IgD-negative memory B cell (primary cell): ENCODE results near the gene CCDC28A. TPM values are rescaled to one million over a fixed set of nuclear protein-coding genes. Genes with fewer than 3 reads are reported as not detected.
"Not testable (repeated sequence)": the region's sequence is repeated elsewhere in the genome, so short reads cannot be mapped to it uniquely, and the experiment has no call there.

Experiments
- H3K27ac Mint-ChIP-seq, 3 donors: one replicate each; pipeline ENCODE4 v1.8.0; 2020 to 2022; ENCODE audit warnings: mild to moderate bottlenecking in 3 of 3, mixed read lengths in 3 of 3, moderate library complexity in 1 of 3
- H3K27me3 Mint-ChIP-seq: one replicate; pipeline ENCODE4 v1.8.0; 2021; ENCODE audit warnings: mixed read lengths
- H3K36me3 Mint-ChIP-seq: one replicate; pipeline ENCODE4 v1.8.0; 2020; ENCODE audit warnings: mild to moderate bottlenecking, mixed read lengths
- H3K4me1 Mint-ChIP-seq, 3 donors: one replicate each; pipeline ENCODE4 v1.8.0; 2020 to 2022; ENCODE audit warnings: mixed read lengths in 3 of 3, mild to moderate bottlenecking in 1 of 3
- H3K4me3 Mint-ChIP-seq, 4 donors: one replicate each; pipeline ENCODE4 v1.8.0; 2020 to 2022; ENCODE audit warnings: mild to moderate bottlenecking in 4 of 4, mixed read lengths in 4 of 4, moderate library complexity in 3 of 4
- H3K9me3 Mint-ChIP-seq, 3 donors: one replicate each; pipeline ENCODE4 v1.8.0; 2020 to 2021; ENCODE audit warnings: mixed read lengths in 3 of 3, mild to moderate bottlenecking in 1 of 3
- polyA plus RNA-seq: library from polyadenylated mRNA; unstranded; fragments of 300-500 nt; fragmentation: Illumina TruSeq; gene quantifications from one replicate; pipeline ENCODE4 v1.2.3, GENCODE V29; 2021

Gene CCDC28A
- 39.5 TPM for polyA plus RNA-seq

DNA sequence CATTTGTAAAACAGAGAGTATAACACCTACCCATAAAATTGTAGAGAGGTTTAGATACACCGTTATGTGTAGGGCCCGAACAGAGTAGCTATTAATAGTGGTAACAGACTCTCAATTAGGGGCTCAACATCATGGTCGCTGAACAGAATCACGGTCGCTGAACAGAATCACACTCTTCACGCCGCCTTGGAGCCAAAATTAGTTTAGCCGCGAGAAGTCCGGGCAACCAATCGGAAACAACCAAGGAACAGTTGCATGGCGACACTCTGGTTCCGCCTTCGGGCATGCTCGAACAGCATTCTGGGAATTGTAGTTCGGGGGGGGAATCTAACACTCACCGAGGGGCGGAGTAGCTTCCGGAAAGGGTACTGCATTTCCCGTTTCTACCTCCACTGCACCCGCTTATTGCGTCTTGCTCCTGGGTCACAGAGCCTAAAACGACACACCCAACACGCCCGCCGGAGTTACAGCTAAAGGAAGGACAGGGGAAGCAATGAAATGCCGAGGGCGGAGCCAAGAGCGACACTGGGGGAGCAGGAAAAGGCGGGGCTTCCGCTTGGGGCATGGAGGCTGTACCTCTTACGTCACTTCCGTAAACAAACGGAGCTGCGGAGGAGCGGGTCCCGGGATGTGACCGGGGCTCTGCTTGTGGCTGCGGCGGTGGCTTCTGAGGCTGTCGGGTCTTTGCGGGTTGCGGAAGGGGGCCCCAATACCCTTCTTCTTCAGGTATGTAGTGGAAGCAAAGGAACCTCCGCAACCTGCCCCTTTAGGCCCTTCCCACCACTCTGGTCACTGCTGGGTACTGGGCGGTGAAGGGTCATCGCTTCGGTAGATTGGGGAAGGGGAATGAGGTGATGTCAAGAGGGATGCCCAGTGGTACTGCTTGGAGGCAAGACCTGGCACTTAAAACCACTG is at the start of gene CCDC28A:
CCDC28A (plus strand) TSS at position 593 of the 915 bp plus-strand sequence. CDS start 2,352 bp downstream, outside the sequence.
- Mint-ChIP-seq H3K27ac (peak within 1 kb of the TSS; percentile 92 to 100 (median 100)), H3K36me3 (peaks cover 2% of the 10 kb centered on the region), H3K27me3 (no peaks in the 10 kb centered on the region), H3K4me1 (peaks cover 17 to 26% (median 17%) of the 10 kb centered on the region in 3 donors), H3K4me3 (peak within 1 kb of the TSS; percentile 91 to 100 (median 99)), H3K9me3 (no peaks in the 10 kb centered on the region)

DNA sequence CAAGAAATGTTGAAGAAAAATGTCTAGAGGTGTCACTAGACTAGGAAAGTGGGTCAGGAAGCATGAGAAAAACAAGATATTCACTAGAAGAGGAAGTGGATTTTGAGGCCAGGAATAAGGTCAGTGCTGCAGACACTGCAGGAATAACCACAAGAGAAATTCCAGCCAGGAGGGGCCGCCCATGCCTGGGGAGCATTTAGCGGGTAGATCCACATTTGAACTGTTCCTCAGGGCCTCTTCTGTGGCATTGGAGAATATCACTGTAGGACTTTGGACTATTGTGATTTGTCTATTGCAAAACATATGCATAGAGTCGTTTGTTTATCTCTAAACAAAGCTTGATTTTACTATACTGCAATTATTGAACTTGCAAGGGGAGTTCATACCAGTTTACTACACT is 49.6 kb upstream of the CCDC28A start:
- H3K9me3 Mint-ChIP-seq, result peaks cover 0 to 2% (median 0%) of the 10 kb centered on the region in 3 donors
- H3K4me1 Mint-ChIP-seq, result peaks cover 7 to 10% (median 8%) of the 10 kb centered on the region in 3 donors
- H3K36me3 Mint-ChIP-seq, result no peaks in the 10 kb centered on the region
- no peak overlapping the region for H3K4me3 Mint-ChIP-seq
- no peaks in the 10 kb centered on the region for H3K27me3 Mint-ChIP-seq
- no peak overlapping the region for H3K27ac Mint-ChIP-seq

DNA sequence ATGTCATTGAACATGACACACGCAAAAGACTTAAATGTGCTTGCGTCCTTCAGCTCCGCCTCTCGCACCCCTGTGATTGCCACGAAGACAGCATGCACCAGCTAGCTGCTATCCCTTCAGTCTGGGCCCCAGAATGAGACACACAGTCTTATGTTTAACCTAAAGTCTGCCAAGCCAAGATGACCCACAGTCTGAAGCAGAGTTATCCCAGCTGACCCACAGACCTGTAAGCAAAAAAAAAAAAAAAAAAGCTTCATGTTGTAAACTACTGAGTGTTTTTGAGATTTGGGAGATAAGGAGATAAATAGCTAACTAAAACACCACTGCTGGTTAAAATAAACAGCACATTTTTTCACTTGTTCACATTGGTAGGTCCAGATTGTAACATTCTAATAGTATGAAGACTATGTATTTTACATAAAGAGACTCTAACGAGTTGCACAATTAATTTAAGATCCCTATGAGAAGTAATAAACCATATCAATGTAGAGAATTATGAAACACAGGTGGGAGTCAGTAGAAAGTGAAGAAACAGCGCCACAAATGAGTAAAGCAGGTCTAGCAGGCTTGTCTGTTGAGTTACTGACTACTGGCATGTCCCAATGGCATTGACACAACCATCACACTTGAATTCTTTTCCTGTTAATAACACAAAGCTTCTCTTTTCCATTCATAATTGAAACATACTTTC is 47.4 kb upstream of the CCDC28A start:
- Mint-ChIP-seq H3K4me3 (no peak overlapping the region), H3K9me3 (peaks cover 0 to 2% (median 0%) of the 10 kb centered on the region in 3 donors), H3K4me1 (no peaks in the 10 kb centered on the region), H3K27ac (no peak overlapping the region), H3K27me3 (no peaks in the 10 kb centered on the region), H3K36me3 (peaks cover 4% of the 10 kb centered on the region)

DNA sequence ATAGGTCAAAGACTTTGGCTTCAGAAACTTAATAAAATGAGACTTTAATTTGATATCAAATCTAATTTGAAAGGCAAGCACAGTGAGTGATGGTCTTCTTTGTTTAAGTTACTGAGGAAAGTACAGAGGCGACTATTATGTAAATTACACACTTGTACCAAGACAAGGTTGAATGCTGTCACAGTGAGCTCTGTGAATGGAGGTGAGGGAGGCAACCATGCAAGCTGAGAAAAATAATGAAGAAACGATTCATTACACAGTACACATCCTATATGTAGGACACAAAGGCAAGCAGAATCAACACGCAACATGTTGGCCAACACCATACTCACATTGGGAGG is 46.8 kb upstream of the CCDC28A start:
- Mint-ChIP-seq H3K4me1 (no peaks in the 10 kb centered on the region), H3K4me3 (no peak overlapping the region), H3K36me3 (peaks cover 4% of the 10 kb centered on the region), H3K27me3 (no peaks in the 10 kb centered on the region), H3K27ac (no peak overlapping the region), H3K9me3 (peaks cover 0 to 2% (median under 1%) of the 10 kb centered on the region in 3 donors)

DNA sequence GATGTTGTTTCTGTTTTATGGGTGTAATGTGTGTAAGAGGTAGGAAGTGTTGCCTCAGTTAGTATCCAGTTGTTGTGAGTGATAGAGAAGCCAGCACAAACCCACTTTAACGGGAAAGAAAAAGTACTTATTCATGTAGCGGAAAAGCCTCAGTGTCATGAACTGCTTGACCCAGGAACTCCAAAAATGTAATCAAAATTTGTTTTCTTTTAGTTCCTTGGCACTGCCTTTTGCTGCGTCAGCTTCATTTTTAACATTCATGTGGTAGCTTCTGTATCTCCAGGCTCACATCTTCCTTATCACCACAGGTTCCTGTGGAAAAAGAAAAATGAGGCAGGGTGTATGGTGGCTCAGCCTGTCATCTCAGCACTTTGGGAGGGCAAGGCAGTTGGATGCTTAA is 46.4 kb upstream of the CCDC28A start:
- Mint-ChIP-seq H3K27ac (no peak overlapping the region), H3K9me3 (peaks cover 0 to 2% (median 2%) of the 10 kb centered on the region in 3 donors), H3K36me3 (peaks cover 6% of the 10 kb centered on the region), H3K27me3 (no peaks in the 10 kb centered on the region), H3K4me1 (no peaks in the 10 kb centered on the region), H3K4me3 (no peak overlapping the region)

DNA sequence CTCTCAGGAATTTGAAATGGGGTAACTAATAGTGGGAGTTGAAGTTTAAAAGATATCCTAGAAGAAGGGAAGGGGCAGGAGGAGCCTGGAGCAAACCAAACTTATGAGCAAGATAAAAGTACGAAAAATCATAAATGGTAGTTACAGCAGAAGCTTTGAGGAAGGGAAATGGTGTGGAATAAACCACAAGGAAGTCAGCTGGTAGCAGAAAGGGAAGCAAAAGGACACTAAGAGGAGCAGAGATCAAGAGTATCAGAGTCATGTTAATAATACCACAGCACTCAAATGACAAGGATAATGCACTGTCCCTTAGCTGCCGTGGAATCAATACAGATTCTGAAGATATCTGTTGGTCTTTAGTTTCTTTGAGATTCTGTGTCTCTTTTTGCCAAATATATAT is 44.9 kb upstream of the CCDC28A start:
- H3K4me3 Mint-ChIP-seq, result no peak overlapping the region
- H3K27me3 Mint-ChIP-seq, result no peaks in the 10 kb centered on the region
- no peaks in the 10 kb centered on the region for H3K4me1 Mint-ChIP-seq
- H3K9me3 Mint-ChIP-seq, result peaks cover 0 to 2% (median 2%) of the 10 kb centered on the region in 3 donors
- H3K27ac Mint-ChIP-seq, result no peak overlapping the region
- peaks cover 6% of the 10 kb centered on the region for H3K36me3 Mint-ChIP-seq

DNA sequence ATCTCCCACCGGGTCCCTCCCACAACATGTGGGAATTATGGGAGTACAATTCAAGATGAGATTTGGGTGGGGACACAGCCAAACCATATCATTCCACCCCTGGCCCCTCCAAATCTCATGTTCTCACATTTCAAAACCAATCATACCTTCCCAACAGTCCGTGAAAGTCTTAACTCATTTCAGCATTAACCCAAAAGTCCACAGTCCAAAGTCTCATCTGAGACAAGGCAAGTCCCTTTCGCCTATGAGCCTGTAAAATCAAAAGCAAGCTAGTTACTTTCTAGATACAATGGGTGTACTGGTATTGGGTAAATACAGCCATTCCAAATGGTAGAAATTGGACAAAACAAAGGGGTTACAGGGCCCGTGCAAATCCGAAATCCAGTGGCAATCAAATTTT is 43.5 kb upstream of the CCDC28A start:
- H3K4me1 Mint-ChIP-seq, H3K27me3 Mint-ChIP-seq, H3K4me3 Mint-ChIP-seq, H3K9me3 Mint-ChIP-seq, H3K36me3 Mint-ChIP-seq, H3K27ac Mint-ChIP-seq: not testable (repeated sequence)

DNA sequence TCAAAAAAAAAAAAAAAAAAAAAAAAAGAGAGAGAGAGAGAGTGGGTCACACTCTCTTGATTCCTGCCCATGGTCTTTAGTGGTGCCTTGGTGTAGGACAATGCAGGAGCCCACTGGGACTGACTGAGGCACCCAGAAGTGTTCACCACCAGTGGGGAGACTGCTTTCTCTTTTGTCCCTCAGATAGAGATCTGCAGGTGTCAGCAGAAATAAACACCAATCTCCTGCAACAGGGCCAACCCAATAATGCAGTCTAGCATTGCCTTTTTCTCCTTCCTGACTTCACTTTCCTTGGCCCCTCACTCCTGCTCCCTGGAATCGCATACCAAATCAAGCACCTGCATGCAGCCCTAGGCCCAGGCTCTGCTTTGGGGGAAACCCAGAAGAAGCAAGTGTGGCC is 39.0 kb upstream of the CCDC28A start:
- H3K36me3 Mint-ChIP-seq, result peaks cover 6% of the 10 kb centered on the region
- peaks cover 2 to 9% (median 7%) of the 10 kb centered on the region in 3 donors for H3K9me3 Mint-ChIP-seq
- no peaks in the 10 kb centered on the region for H3K27me3 Mint-ChIP-seq
- peaks cover 0 to 2% (median 0%) of the 10 kb centered on the region in 3 donors for H3K4me1 Mint-ChIP-seq
- H3K4me3 Mint-ChIP-seq, result no peak overlapping the region
- H3K27ac Mint-ChIP-seq, result no peak overlapping the region

DNA sequence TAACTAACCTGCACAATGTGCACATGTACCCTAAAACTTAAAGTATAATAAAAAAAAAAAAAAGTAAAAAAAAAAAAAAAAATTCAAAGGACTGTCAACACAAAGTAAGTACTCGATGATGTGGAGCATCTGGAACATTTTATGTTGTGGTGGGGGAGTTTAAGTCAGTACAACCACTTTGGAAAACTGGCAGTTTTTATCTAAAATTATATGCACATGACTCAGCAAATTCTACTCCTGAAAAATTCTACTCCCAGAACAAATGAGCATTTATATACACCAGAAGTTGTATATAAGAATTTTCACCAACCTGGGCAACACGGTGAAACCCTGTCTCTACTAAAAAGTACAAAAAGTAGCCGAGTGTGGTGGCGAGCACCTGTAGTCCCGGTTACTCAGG is 36.9 kb upstream of the CCDC28A start:
- H3K4me1 Mint-ChIP-seq, result peaks cover 0 to 2% (median 0%) of the 10 kb centered on the region in 3 donors
- H3K9me3 Mint-ChIP-seq, result peaks cover 2 to 13% (median 7%) of the 10 kb centered on the region in 3 donors
- H3K36me3 Mint-ChIP-seq, result peaks cover 2% of the 10 kb centered on the region
- H3K27ac Mint-ChIP-seq, result no peak overlapping the region
- no peak overlapping the region for H3K4me3 Mint-ChIP-seq
- H3K27me3 Mint-ChIP-seq, result no peaks in the 10 kb centered on the region

DNA sequence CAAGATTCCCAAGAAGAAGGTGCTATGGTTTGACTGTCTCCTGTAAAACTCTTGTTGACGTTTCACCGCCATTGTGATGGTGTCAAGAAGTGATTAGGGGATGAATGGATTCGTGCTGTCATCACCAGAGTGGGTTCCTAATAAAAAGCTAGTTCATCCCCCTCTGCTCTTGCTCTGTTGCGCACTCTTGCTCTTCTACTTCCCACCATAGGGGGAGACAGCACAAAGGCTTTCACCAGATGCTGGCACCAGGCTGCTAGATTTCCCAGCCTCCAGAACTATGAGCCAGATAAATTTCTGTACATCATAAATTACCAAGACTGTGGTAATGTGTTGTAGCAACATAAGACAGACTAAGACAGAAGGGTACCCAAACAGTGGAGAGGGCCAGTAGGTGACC is 21.6 kb upstream of the CCDC28A start:
- no peak overlapping the region for H3K27ac Mint-ChIP-seq

DNA sequence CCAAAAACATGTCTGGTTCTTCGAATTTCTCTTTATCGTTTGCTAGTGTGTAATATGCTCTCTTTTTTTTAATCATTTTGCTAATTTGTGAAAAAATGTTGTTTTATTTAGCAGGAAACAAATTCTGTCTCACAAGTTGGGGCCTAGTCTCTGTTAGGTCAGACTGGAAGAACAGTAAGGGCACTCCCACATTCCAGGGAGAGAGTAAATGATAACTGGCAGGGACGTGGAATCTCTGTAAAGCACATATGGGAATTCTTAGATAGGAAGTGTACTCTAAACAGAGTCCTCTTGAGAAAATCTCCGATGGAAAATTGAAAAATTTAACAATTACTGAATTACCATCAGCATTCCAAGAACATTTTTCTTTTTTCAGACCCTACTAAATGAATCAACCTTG is 16.4 kb upstream of the CCDC28A start:
- H3K27ac Mint-ChIP-seq, result no peak overlapping the region
- no peaks in the 10 kb centered on the region for H3K36me3 Mint-ChIP-seq
- H3K27me3 Mint-ChIP-seq, result no peaks in the 10 kb centered on the region
- no peak overlapping the region for H3K4me3 Mint-ChIP-seq
- H3K9me3 Mint-ChIP-seq, result no peaks in the 10 kb centered on the region
- H3K4me1 Mint-ChIP-seq, result no peaks in the 10 kb centered on the region

More for the DNA sequence above, 21.6 kb upstream of the CCDC28A start:
- Mint-ChIP-seq H3K9me3 (no peaks in the 10 kb centered on the region), H3K4me1 (no peaks in the 10 kb centered on the region), H3K4me3 (no peak overlapping the region), H3K27me3 (no peaks in the 10 kb centered on the region), H3K36me3 (no peaks in the 10 kb centered on the region)

DNA sequence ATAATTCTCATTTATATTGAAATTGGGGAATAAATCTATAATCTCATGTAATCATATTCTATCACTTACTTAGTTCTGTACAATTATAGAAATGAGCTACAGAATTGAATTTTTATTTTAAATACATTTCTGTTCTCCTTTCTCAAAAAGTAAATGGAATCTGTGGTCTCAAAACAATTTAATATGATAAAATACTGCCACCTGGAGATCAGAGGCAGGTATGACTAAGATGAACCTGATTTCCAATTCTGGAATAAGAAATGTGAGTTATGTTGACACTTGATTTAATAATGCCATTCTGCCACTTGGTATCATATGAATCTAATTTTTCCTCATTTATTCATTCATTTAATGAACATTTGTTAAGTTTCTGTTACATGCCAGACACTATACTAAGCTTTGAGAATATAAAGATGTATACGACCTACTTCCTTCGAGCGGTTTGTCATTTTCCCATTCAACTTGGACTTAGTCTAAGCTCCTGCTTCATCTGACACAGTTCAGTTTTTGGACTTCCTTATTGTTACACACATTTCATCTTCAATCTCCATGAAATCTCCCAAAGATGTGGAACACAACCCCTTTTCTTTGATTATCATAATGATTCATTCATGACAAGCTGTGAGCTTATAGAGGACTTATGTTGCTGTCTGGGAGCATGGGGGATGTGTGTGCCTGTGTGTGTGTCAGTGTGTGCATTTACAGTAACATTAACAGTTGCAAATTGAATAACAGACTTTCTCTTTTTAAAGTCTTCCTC is 7.5 kb upstream of the CCDC28A start:
- Mint-ChIP-seq H3K27me3 (no peaks in the 10 kb centered on the region), H3K27ac (no peak overlapping the region), H3K4me3 (no peak overlapping the region), H3K4me1 (peaks cover 5 to 6% (median 6%) of the 10 kb centered on the region in 3 donors), H3K36me3 (peaks cover 3% of the 10 kb centered on the region), H3K9me3 (no peaks in the 10 kb centered on the region)

DNA sequence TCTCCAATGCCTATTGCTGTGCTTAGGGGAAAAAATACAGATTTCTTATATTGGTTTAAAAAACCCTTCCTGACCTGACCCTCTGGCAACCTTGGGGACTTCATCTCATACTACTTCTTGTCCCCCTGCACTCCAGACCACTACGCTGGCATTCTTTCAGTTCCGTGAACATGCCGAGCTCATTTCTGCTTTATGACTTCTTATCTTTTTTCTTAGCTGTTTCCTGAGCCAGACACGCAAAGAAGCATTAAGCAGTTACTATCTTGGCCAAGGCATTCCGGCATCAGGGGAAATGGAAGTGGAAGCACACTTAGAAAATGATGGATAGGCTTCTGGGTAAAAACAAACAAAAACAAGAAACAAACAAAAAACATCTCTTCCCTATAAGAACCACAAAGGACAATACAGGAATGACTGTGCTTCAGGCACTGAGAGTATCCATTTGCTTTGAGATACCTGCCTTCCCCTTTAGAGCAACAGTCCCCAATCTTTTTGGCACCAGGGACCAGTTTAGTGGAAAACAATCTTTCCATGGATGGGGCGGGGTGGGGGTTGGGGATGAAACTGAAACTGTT is 4.4 kb upstream of the CCDC28A start:
- peak overlapping the region in 1 of 3 donors; percentile 3 for H3K27ac Mint-ChIP-seq
- peak overlapping the region in 1 of 4 donors; percentile 36 for H3K4me3 Mint-ChIP-seq
- peaks cover 12 to 20% (median 14%) of the 10 kb centered on the region in 3 donors for H3K4me1 Mint-ChIP-seq

DNA sequence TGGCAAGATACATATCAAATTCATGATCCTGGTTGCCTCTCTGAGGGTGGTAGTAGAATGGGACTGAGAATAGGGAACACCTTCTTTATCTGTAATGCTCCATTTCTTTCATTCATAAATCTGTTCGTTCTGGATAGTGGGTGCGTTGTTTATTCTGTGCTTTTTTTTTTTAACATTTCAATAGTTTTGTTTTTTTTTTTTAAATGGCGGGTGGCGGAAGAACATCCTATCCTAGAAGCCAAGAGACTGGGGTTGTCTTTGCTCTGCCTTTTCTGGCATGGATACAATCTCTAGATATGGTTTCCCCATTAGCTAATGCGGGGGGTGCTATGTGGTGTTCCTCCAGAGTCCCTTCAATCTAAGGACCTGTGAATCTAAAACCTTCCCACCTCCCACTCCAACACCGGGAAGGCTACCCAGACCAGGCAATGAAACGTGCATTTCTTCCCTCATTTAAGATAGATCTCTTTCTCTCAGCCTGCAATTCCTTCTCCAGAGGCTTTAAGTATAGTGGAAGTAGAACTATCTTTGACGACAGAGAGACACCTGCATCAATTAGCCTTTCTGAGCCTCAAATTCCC is 883 bp upstream of the CCDC28A start:
- Mint-ChIP-seq H3K4me1 (peaks cover 16 to 26% (median 17%) of the 10 kb centered on the region in 3 donors), H3K27me3 (no peaks in the 10 kb centered on the region), H3K27ac (peak overlapping the region; percentile 92 to 100 (median 100)), H3K9me3 (no peaks in the 10 kb centered on the region), H3K36me3 (peaks cover 2% of the 10 kb centered on the region), H3K4me3 (peak overlapping the region; percentile 91 to 100 (median 99))

More for the DNA sequence above, 4.4 kb upstream of the CCDC28A start:
- Mint-ChIP-seq H3K9me3 (no peaks in the 10 kb centered on the region), H3K36me3 (peaks cover 3% of the 10 kb centered on the region), H3K27me3 (no peaks in the 10 kb centered on the region)
